Thymus (tissue), 11 donors: ENCODE measurements around the gene PANK2. TPM values are rescaled to one million over a fixed set of nuclear protein-coding genes. Genes with fewer than 3 reads are reported as not detected.

Source experiments
- DNase-seq, 9 donors: peaks; one replicate each; pipeline ENCODE4 v3.0.0-alpha.2; 2013; ENCODE audit warnings: low spot score in 9 of 9, low read depth in 6 of 9, missing footprints in 1 of 9
- H3K27ac ChIP-seq, 2 donors: one replicate each; pipeline ENCODE4 v1.5.1; 2013; ENCODE audit warnings: control low read depth in 1 of 2, low read depth in 1 of 2, low read length in 1 of 2, mild to moderate bottlenecking in 1 of 2, moderate library complexity in 1 of 2
- H3K27me3 ChIP-seq, 2 donors: one replicate each; pipeline ENCODE4 v1.5.1; 2013; ENCODE audit warnings: low read length in 1 of 2; ENCODE audit not compliant: control insufficient read depth in 2 of 2, insufficient read depth in 1 of 2
- H3K36me3 ChIP-seq, 2 donors: one replicate each; pipeline ENCODE4 v1.5.1; 2013; ENCODE audit warnings: low read length in 1 of 2, mild to moderate bottlenecking in 1 of 2, moderate library complexity in 1 of 2; ENCODE audit not compliant: control insufficient read depth in 2 of 2, insufficient read depth in 2 of 2
- H3K4me1 ChIP-seq, 2 donors: one replicate each; pipeline ENCODE4 v1.5.1; 2013; ENCODE audit warnings: low read length in 2 of 2; ENCODE audit not compliant: control insufficient read depth in 2 of 2, insufficient read depth in 2 of 2
- H3K4me3 ChIP-seq, 2 donors: one replicate each; pipeline ENCODE4 v1.5.1; 2013; ENCODE audit warnings: low read length in 2 of 2, control low read depth in 1 of 2, mild to moderate bottlenecking in 1 of 2
- H3K9me3 ChIP-seq, 2 donors: one replicate each; pipeline ENCODE4 v1.5.1; 2013; ENCODE audit warnings: low read length in 1 of 2, mild to moderate bottlenecking in 1 of 2; ENCODE audit not compliant: control insufficient read depth in 2 of 2, insufficient read depth in 1 of 2
- WGBS: extraction: QIAGEN DNeasy Blood & Tissue Kit; methylation state at CpG from one replicate; pipeline ENCODE4 v1.1.7; 2013; 5-methylcytosine and 5-hydroxymethylcytosine counted together
- polyA plus RNA-seq: library from polyadenylated mRNA; stranded (reverse); fragments of 200-250 nt; gene quantifications from one replicate; pipeline ENCODE4 v1.2.3, GENCODE V29; 2013
- total RNA-seq: library from RNA; stranded (reverse); fragments of 120-200 nt; gene quantifications from one replicate; pipeline ENCODE4 v1.2.4, GENCODE V29; 2013
- donor health status: healthy.

Gene PANK2
- total and polyA plus RNA-seq, 2 donors: 36.9 to 40.6 TPM

- Histone ChIP-seq H3K27ac (peak overlapping the region in 1 of 2 donors; percentile 83), H3K27me3 (no peaks in the 10 kb centered on the region), H3K36me3 (no peaks in the 10 kb centered on the region), H3K4me3 (peak overlapping the region; percentile 75 to 93), H3K4me1 (peaks cover 7 to 14% of the 10 kb centered on the region in 2 donors), H3K9me3 (peaks cover 0 to 7% of the 10 kb centered on the region in 2 donors)
- WGBS: 44% methylated on average over 8 of the region's 8 CpGs
- peak in 3 of 9 donors; percentile 5 to 33 (median 8) for DNase-seq
These were observed 41.7 kb upstream of the PANK2 start for GRCh38 chr20:3847429-3847940.

- H3K27ac ChIP-seq: no peak overlapping the region
- no peaks in the 10 kb centered on the region for H3K27me3 ChIP-seq
- no peaks in the 10 kb centered on the region for H3K36me3 ChIP-seq
- H3K9me3 ChIP-seq: peaks cover 0 to 7% of the 10 kb centered on the region in 2 donors
- no peak for DNase-seq
- H3K4me3 ChIP-seq: no peak overlapping the region
- 100% methylated on average over 1 of the region's 1 CpG for WGBS
- peaks cover 7 to 14% of the 10 kb centered on the region in 2 donors for H3K4me1 ChIP-seq
These were observed 40.6 kb upstream of the PANK2 start for GRCh38 chr20:3848565-3848964.

GRCh38 chr20:3854462-3854871, 34.7 kb upstream of the PANK2 start:
- H3K36me3 ChIP-seq: peaks cover 21 to 32% of the 10 kb centered on the region in 2 donors
- H3K27me3 ChIP-seq: no peaks in the 10 kb centered on the region
- no peak overlapping the region for H3K27ac ChIP-seq
- no peaks in the 10 kb centered on the region for H3K9me3 ChIP-seq
- 95% methylated on average over 4 of the region's 4 CpGs for WGBS
- no peak for DNase-seq
- no peaks in the 10 kb centered on the region for H3K4me1 ChIP-seq
- no peak overlapping the region for H3K4me3 ChIP-seq

DNA sequence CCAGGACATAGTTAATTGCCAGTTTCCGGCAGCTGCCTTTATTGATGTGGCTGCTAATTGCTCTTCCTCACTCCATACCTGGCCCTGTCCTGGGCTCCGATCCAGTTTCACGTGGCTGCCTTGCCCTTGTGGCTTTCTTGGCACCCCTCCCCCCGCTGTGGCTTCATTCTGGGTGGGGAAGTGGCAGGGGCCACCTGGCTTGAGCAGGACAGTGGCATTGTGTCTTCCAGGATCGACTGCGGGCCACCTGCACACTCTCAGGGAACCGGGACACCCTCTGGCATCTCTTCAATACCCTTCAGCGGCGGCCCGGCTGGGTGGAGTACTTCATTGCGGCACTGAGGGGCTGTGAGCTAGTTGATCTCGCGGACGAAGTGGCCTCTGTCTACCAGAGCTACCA, 31.8 kb upstream of the PANK2 start:
- Histone ChIP-seq H3K36me3 (peaks cover 35 to 49% of the 10 kb centered on the region in 2 donors), H3K27me3 (no peaks in the 10 kb centered on the region), H3K27ac (no peak overlapping the region), H3K4me1 (no peaks in the 10 kb centered on the region), H3K9me3 (peaks cover 0 to 4% of the 10 kb centered on the region in 2 donors), H3K4me3 (no peak overlapping the region)
- DNase-seq: no peak
- 93% methylated on average over 14 of the region's 14 CpGs for WGBS

DNA sequence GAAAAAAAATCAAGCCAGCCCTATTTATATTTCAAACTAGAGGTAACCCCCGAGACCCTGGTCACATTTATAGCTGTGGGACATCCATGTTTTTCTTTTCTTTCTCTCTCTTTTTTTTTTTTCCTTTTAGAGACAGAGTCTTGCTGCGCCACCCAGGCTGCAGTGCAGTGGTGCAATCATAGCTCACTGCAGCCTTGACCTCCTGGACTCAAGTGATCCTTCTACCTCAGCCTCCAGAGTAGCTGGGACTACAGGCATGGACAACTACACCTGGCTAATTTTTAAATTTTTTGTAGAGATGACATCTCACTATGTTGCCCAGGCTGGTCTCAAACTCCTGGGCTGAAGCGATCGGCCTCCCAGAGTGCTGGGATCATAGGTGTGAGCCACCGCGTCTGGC, 30.5 kb upstream of the PANK2 start:
- Histone ChIP-seq H3K27me3 (no peaks in the 10 kb centered on the region), H3K4me1 (no peaks in the 10 kb centered on the region), H3K4me3 (no peak overlapping the region), H3K27ac (no peak overlapping the region), H3K36me3 (peaks cover 47 to 62% of the 10 kb centered on the region in 2 donors), H3K9me3 (peaks cover 0 to 4% of the 10 kb centered on the region in 2 donors)
- 97% methylated on average over 6 of the region's 6 CpGs for WGBS
- no peak for DNase-seq

DNA sequence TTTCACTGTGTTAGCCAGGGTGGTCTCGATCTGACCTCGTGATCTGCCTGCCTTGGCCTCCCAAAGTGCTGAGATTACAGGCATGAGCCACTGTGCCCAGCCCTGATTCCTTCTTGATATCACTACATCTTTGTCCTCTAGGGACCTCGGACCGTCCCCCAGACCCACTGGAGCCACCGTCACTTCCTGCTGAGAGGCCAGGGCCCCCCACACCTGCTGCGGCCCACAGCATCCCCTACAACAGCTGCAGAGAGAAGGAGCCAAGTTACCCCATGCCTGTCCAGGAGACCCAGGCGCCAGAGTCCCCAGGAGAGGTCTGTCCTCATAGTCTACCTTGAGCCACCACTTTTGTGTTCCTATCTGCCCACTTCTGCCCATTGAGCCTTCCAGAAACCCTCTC, 28.0 kb upstream of the PANK2 start:
- no peak overlapping the region for H3K27ac ChIP-seq
- no peak overlapping the region for H3K4me3 ChIP-seq
- H3K4me1 ChIP-seq: no peaks in the 10 kb centered on the region
- peaks cover 66 to 76% of the 10 kb centered on the region in 2 donors for H3K36me3 ChIP-seq
- no peaks in the 10 kb centered on the region for H3K27me3 ChIP-seq
- H3K9me3 ChIP-seq: peaks cover 0 to 4% of the 10 kb centered on the region in 2 donors
- no peak for DNase-seq
- WGBS: 97% methylated on average over 7 of the region's 7 CpGs

GRCh38 chr20:3862333-3862732, 26.9 kb upstream of the PANK2 start:
- peaks cover 71 to 80% of the 10 kb centered on the region in 2 donors for H3K36me3 ChIP-seq
- 100% methylated on average over 1 of the region's 1 CpG for WGBS
- no peaks in the 10 kb centered on the region for H3K4me1 ChIP-seq
- no peak overlapping the region for H3K27ac ChIP-seq
- H3K27me3 ChIP-seq: no peaks in the 10 kb centered on the region
- no peak for DNase-seq
- peaks cover 0 to 4% of the 10 kb centered on the region in 2 donors for H3K9me3 ChIP-seq
- no peak overlapping the region for H3K4me3 ChIP-seq

GRCh38 chr20:3863317-3863716, 25.9 kb upstream of the PANK2 start:
- no peak for DNase-seq
- no peak overlapping the region for H3K27ac ChIP-seq
- H3K36me3 ChIP-seq: peaks cover 70 to 79% of the 10 kb centered on the region in 2 donors
- 89% methylated on average over 7 of the region's 7 CpGs for WGBS
- no peak overlapping the region for H3K4me3 ChIP-seq
- peaks cover 0 to 4% of the 10 kb centered on the region in 2 donors for H3K9me3 ChIP-seq
- no peaks in the 10 kb centered on the region for H3K27me3 ChIP-seq
- no peaks in the 10 kb centered on the region for H3K4me1 ChIP-seq

DNA sequence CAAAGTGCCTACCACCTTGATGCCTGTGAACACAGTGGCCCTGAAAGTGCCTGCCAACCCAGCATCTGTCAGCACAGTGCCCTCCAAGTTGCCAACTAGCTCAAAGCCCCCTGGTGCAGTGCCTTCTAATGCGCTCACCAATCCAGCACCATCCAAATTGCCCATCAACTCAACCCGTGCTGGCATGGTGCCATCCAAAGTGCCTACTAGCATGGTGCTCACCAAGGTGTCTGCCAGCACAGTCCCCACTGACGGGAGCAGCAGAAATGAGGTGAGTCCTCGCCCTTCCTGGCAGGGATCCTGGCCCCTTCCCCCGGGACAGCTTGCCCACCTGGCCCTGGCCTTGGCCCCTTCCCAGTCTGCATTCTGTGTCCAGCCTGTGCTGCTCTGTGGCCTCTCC, 24.7 kb upstream of the PANK2 start:
- no peak for DNase-seq
- H3K27me3 ChIP-seq: no peaks in the 10 kb centered on the region
- peaks cover 0 to 4% of the 10 kb centered on the region in 2 donors for H3K9me3 ChIP-seq
- no peaks in the 10 kb centered on the region for H3K4me1 ChIP-seq
- H3K4me3 ChIP-seq: no peak overlapping the region
- H3K36me3 ChIP-seq: peaks cover 70 to 75% of the 10 kb centered on the region in 2 donors
- no peak overlapping the region for H3K27ac ChIP-seq
- 97% methylated on average over 5 of the region's 5 CpGs for WGBS
